HepG2 (cell line): ENCODE data around the gene CYP2W1. TPM values are rescaled to one million over a fixed set of nuclear protein-coding genes. Genes with fewer than 3 reads are reported as not detected.
A peak's percentile ranks its signal among the peaks of the same experiment; 100 is the strongest.

ENCODE experiments used
- CBX1 ChIP-seq: IDR thresholded peaks from one replicate; pipeline ENCODE4 v1.6.1; 2016; ENCODE audit warnings: antibody characterized with exemption, low read depth
- DR1 ChIP-seq: sonication (generic); formaldehyde crosslinking; IDR thresholded peaks from 2 replicates; pipeline ENCODE4 v1.8.0; 2021; ENCODE audit warnings: mild to moderate bottlenecking, missing genetic modification reagents, inconsistent platforms
- GATA4 ChIP-seq: sonication (generic); IDR thresholded peaks from 2 replicates; pipeline ENCODE4 v1.6.1; 2016; ENCODE audit warnings: antibody characterized with exemption, low read depth, borderline replicate concordance
- GLI4 ChIP-seq: sonication (generic); formaldehyde crosslinking; IDR thresholded peaks from 2 replicates; pipeline ENCODE4 v1.5.1; 2020; ENCODE audit warnings: missing genetic modification reagents, mild to moderate bottlenecking, moderate library complexity, borderline replicate concordance
- GMEB1 ChIP-seq: sonication (generic); formaldehyde crosslinking; IDR thresholded peaks from 2 replicates; pipeline ENCODE4 v1.5.1; 2020; ENCODE audit warnings: missing genetic modification reagents, mild to moderate bottlenecking, borderline replicate concordance
- HDAC2 ChIP-seq: sonication (generic); formaldehyde crosslinking; IDR thresholded peaks from 2 replicates; pipeline ENCODE4 v1.4.0; 2020; ENCODE audit warnings: missing genetic modification reagents
- KDM3A ChIP-seq: IDR thresholded peaks from 2 replicates; pipeline ENCODE4 v1.6.1; 2018; ENCODE audit warnings: low read depth, missing compliant biosample characterization
- KLF11 ChIP-seq: IDR thresholded peaks from 2 replicates; pipeline ENCODE4 v1.6.1; 2016; ENCODE audit warnings: missing compliant biosample characterization
- KMT2B ChIP-seq: IDR thresholded peaks from 2 replicates; pipeline ENCODE4 v1.6.1; 2016; ENCODE audit warnings: missing genetic modification reagents, missing compliant biosample characterization
- MATR3 ChIP-seq: sonication (generic); formaldehyde crosslinking; IDR thresholded peaks from 2 replicates; pipeline ENCODE4 v1.4.0; 2020; ENCODE audit warnings: missing genetic modification reagents
- MEIS2 ChIP-seq: sonication (generic); formaldehyde crosslinking; IDR thresholded peaks from 2 replicates; pipeline ENCODE4 v1.9.0; 2021; ENCODE audit warnings: mild to moderate bottlenecking, missing genetic modification reagents
- PHB2 ChIP-seq: fragments of 450-650 bp; IDR thresholded peaks from 2 replicates; pipeline ENCODE4 v1.6.1; 2018; ENCODE audit not compliant: partially characterized antibody
- POLR2G ChIP-seq: fragments of 200-400 bp; formaldehyde crosslinking; IDR thresholded peaks from 2 replicates; pipeline ENCODE4 v1.6.1; 2018; ENCODE audit warnings: mild to moderate bottlenecking, low read depth, low read length, moderate library complexity
- SAFB2 ChIP-seq: sonication (generic); formaldehyde crosslinking; IDR thresholded peaks from 2 replicates; pipeline ENCODE4 v1.5.1; 2020; ENCODE audit warnings: missing genetic modification reagents, low read depth, mild to moderate bottlenecking, borderline replicate concordance
- SIN3A ChIP-seq: IDR thresholded peaks from 2 replicates; pipeline ENCODE4 v1.6.1; 2011; ENCODE audit warnings: low read depth, mild to moderate bottlenecking, control low read depth, low read length, borderline replicate concordance
- SP5 ChIP-seq: IDR thresholded peaks from 2 replicates; pipeline ENCODE4 v1.6.1; 2016; ENCODE audit warnings: low read depth, borderline replicate concordance
- TEF ChIP-seq: sonication (generic); formaldehyde crosslinking; IDR thresholded peaks from 2 replicates; pipeline ENCODE4 v1.5.0; 2020; ENCODE audit warnings: missing genetic modification reagents
- TFDP2 ChIP-seq: sonication (generic); formaldehyde crosslinking; IDR thresholded peaks from 2 replicates; pipeline ENCODE4 v1.4.0; 2020; ENCODE audit warnings: missing genetic modification reagents
- THYN1 ChIP-seq: sonication (generic); formaldehyde crosslinking; IDR thresholded peaks from 2 replicates; pipeline ENCODE4 v1.8.1; 2023; ENCODE audit warnings: low read depth, mild to moderate bottlenecking, moderate library complexity, missing genetic modification reagents, borderline replicate concordance
- ZNF207 ChIP-seq: fragments of 450-650 bp; IDR thresholded peaks from 2 replicates; pipeline ENCODE4 v1.6.1; 2016; ENCODE audit warnings: antibody characterized with exemption, borderline replicate concordance
- ZNF275 ChIP-seq: sonication (generic); formaldehyde crosslinking; IDR thresholded peaks from 2 replicates; pipeline ENCODE4 v1.8.0; 2022; ENCODE audit warnings: missing genetic modification reagents, mild to moderate bottlenecking, inconsistent platforms, borderline replicate concordance
- ZNF30 ChIP-seq: sonication (generic); formaldehyde crosslinking; IDR thresholded peaks from 2 replicates; pipeline ENCODE4 v1.5.0; 2020; ENCODE audit warnings: mild to moderate bottlenecking, missing genetic modification reagents
- ZNF496 ChIP-seq: sonication (generic); formaldehyde crosslinking; IDR thresholded peaks from 2 replicates; pipeline ENCODE4 v1.8.1; 2023; ENCODE audit warnings: mild to moderate bottlenecking, moderate library complexity, missing genetic modification reagents; ENCODE audit not compliant: insufficient replicate concordance
- ZNF703 ChIP-seq: sonication (generic); formaldehyde crosslinking; IDR thresholded peaks from 2 replicates; pipeline ENCODE4 v1.5.1; 2020; ENCODE audit warnings: missing genetic modification reagents, mild to moderate bottlenecking, moderate library complexity, borderline replicate concordance
- ZNF740 ChIP-seq: sonication (generic); formaldehyde crosslinking; IDR thresholded peaks from 2 replicates; pipeline ENCODE4 v1.4.0; 2020; ENCODE audit warnings: missing genetic modification reagents
- ZNF766 ChIP-seq: sonication (generic); formaldehyde crosslinking; IDR thresholded peaks from 2 replicates; pipeline ENCODE4 v1.5.0; 2020; ENCODE audit warnings: missing genetic modification reagents, borderline replicate concordance
- polyA plus RNA-seq, 8 experiments: library from polyadenylated mRNA; depleted of rRNA in 3 of 8; stranded (reverse) in 7 of 8; unstranded in 1 of 8; fragments of >200 nt; fragmentation: Illumina TruSeq in 4 of 8; extraction: Trizol in 4 of 8; gene quantifications; 2 replicates each; pipeline versions ENCODE4 v1.2.1 to v1.2.3, GENCODE V29; 2011 to 2016; ENCODE audit warnings: low read depth in 4 of 8, missing spikeins in 1 of 8, mixed read lengths in 1 of 8; ENCODE audit not compliant: insufficient read depth in 1 of 8
- total RNA-seq, 5 experiments: library from RNA; depleted of rRNA; stranded (reverse); fragments of >200 nt; fragmentation: Illumina TruSeq; extraction: Trizol; gene quantifications; 2 replicates each; pipeline ENCODE4 v1.2.3, GENCODE V29; 2016; ENCODE audit warnings: low read depth in 1 of 5

Gene CYP2W1
- total and polyA plus RNA-seq, 2 of the 13 experiments (the other 11 are each of a cell fraction or from before 2014, with no cell fraction given), result 19.5 to 31.7 TPM

GRCh38 chr7:975702-976473 is 7.1 kb upstream of the CYP2W1 start (continued):
- TF ChIP-seq POLR2G, result peak; percentile 45
- no peak for TF ChIP-seq GLI4
- no peak for TF ChIP-seq KDM3A
- TF ChIP-seq ZNF207, result no peak
- TF ChIP-seq TFDP2 (CRISPR knock-in tag), result no peak
- TF ChIP-seq ZNF30 (CRISPR knock-in tag), result no peak
- TF ChIP-seq GATA4, result no peak; the same call in 1 of the 2 replicates
- 0 out of 2 replicates have a peak, but pooled peaks have one; percentile 18 for TF ChIP-seq SAFB2 (CRISPR knock-in tag)
- no peak; the same call in 1 of the 2 replicates for TF ChIP-seq GMEB1
- TF ChIP-seq MEIS2 (CRISPR knock-in tag), result no peak
- TF ChIP-seq ZNF740, result no peak
- no peak for TF ChIP-seq MATR3 (CRISPR knock-in tag)
- TF ChIP-seq ZNF703 (CRISPR knock-in tag), result no peak
- TF ChIP-seq TEF (CRISPR knock-in tag), result no peak
- no peak for TF ChIP-seq SP5 (CRISPR knock-in tag)
- no peak for TF ChIP-seq KLF11
- TF ChIP-seq HDAC2 (CRISPR knock-in tag), result no peak
- no peak for TF ChIP-seq CBX1
- TF ChIP-seq SIN3A, result 0 out of 2 replicates have a peak, but pooled peaks have one; percentile 16
- TF ChIP-seq THYN1 (CRISPR knock-in tag), result no peak
- no peak for TF ChIP-seq PHB2
- TF ChIP-seq KMT2B (CRISPR knock-in tag), result no peak
- no peak for TF ChIP-seq DR1 (CRISPR knock-in tag)
- TF ChIP-seq ZNF496 (CRISPR knock-in tag), result no peak
- TF ChIP-seq ZNF275, result no peak
- no peak for TF ChIP-seq ZNF766 (CRISPR knock-in tag)
